Measurements from ENCODE around the gene ARHGAP26. TPM values are rescaled to one million over a fixed set of nuclear protein-coding genes. Genes with fewer than 3 reads are reported as not detected.

ARHGAP26 gene
- total and polyA plus RNA-seq, 7 experiments from 2014 or later: 10.5 to 123 (median 22.7) TPM

- DNase-seq (no peak), ATAC-seq (peak; percentile 44)
- Mint-ChIP-seq H3K27me3 (no peaks in the 10 kb centered on the region), H3K9me3 (no peaks in the 10 kb centered on the region), H3K4me1 (peaks cover 38 to 53% (median 44%) of the 10 kb centered on the region in 7 donors), H3K36me3 (peaks cover 0 to 2% (median 0%) of the 10 kb centered on the region in 5 donors), H3K4me3 (no peak overlapping the region), H3K27ac (peak overlapping the region in 2 of 9 donors; percentile 8 to 75)
- no peaks in the 10 kb centered on the region for H3K36me3 ChIP-seq (ENCODE audit: control insufficient read depth in 2 of 3, insufficient read depth in 3 of 3, low read length in 3 of 3)
- CTCF ChIA-PET: no interaction called here
- no peak overlapping the region for H3K27ac ChIP-seq (ENCODE audit: low read depth, low read length)
- peaks cover 35 to 41% of the 10 kb centered on the region in 2 donors for H3K4me1 ChIP-seq (ENCODE audit: control insufficient read depth in 2 of 2, insufficient read depth in 2 of 2, low read length in 2 of 2)
- POLR2A ChIA-PET: no interaction called here
- no peak overlapping the region for H3K4me3 ChIP-seq (ENCODE audit: low read length)
- no peaks in the 10 kb centered on the region for H3K9me3 ChIP-seq (ENCODE audit: control insufficient read depth in 2 of 3, low read length in 3 of 3)
- no peaks in the 10 kb centered on the region for H3K27me3 ChIP-seq (ENCODE audit: control insufficient read depth in 2 of 2, insufficient read depth in 2 of 2, low read length in 2 of 2)
- intact Hi-C loops (cut with micrococcal nuclease): no loop called here
These were observed 33.4 kb downstream of the ARHGAP26 start for GRCh38 chr5:142803428-142804125.

GRCh38 chr5:142805339-142805738 lies 35.2 kb downstream of the ARHGAP26 start:
- H3K27ac Mint-ChIP-seq: peak overlapping the region in 3 of 9 donors; percentile 69 to 91 (median 79)
- H3K4me3 Mint-ChIP-seq: no peak overlapping the region
- POLR2A ChIA-PET: interaction anchor here (0.6 kb wide), 1 partner anchor 1378 kb away, joined by 3 read pairs; no protein-coding TSS in a partner anchor
- peaks cover 0 to 2% (median 0%) of the 10 kb centered on the region in 5 donors for H3K36me3 Mint-ChIP-seq
- peaks cover 32 to 50% (median 41%) of the 10 kb centered on the region in 7 donors for H3K4me1 Mint-ChIP-seq
- CTCF ChIA-PET: no interaction called here
- DNase-seq (no peak), ATAC-seq (no peak)
- no peaks in the 10 kb centered on the region for H3K9me3 Mint-ChIP-seq
- H3K27me3 Mint-ChIP-seq: no peaks in the 10 kb centered on the region
- Histone ChIP-seq H3K4me3 (ENCODE audit: low read length) (no peak overlapping the region), H3K27ac (ENCODE audit: low read depth, low read length) (no peak overlapping the region), H3K9me3 (ENCODE audit: control insufficient read depth in 2 of 3, low read length in 3 of 3) (no peaks in the 10 kb centered on the region), H3K27me3 (ENCODE audit: control insufficient read depth in 2 of 2, insufficient read depth in 2 of 2, low read length in 2 of 2) (no peaks in the 10 kb centered on the region), H3K36me3 (ENCODE audit: control insufficient read depth in 2 of 3, insufficient read depth in 3 of 3, low read length in 3 of 3) (no peaks in the 10 kb centered on the region), H3K4me1 (ENCODE audit: control insufficient read depth in 2 of 2, insufficient read depth in 2 of 2, low read length in 2 of 2) (peaks cover 20 to 32% of the 10 kb centered on the region in 2 donors)
- intact Hi-C loops (cut with micrococcal nuclease): no loop called here

- no peak for DNase-seq
- POLR2A ChIA-PET: no interaction called here
- H3K4me3 Mint-ChIP-seq: no peak overlapping the region
- no peak overlapping the region for H3K27ac ChIP-seq (ENCODE audit: low read depth, low read length)
- H3K9me3 Mint-ChIP-seq: no peaks in the 10 kb centered on the region
- intact Hi-C loops (cut with micrococcal nuclease): no loop called here
- no peaks in the 10 kb centered on the region for H3K36me3 Mint-ChIP-seq
- peaks cover 22 to 43% (median 34%) of the 10 kb centered on the region in 7 donors for H3K4me1 Mint-ChIP-seq
- H3K4me1 ChIP-seq (ENCODE audit: control insufficient read depth in 2 of 2, insufficient read depth in 2 of 2, low read length in 2 of 2): peaks cover 5 to 19% of the 10 kb centered on the region in 2 donors
- no peak overlapping the region for H3K4me3 ChIP-seq (ENCODE audit: low read length)
- H3K27ac Mint-ChIP-seq: no peak overlapping the region
- CTCF ChIA-PET: no interaction called here
- no peaks in the 10 kb centered on the region for H3K36me3 ChIP-seq (ENCODE audit: control insufficient read depth in 2 of 3, insufficient read depth in 3 of 3, low read length in 3 of 3)
- no peaks in the 10 kb centered on the region for H3K27me3 ChIP-seq (ENCODE audit: control insufficient read depth in 2 of 2, insufficient read depth in 2 of 2, low read length in 2 of 2)
- ATAC-seq: no peak
- no peaks in the 10 kb centered on the region for H3K9me3 ChIP-seq (ENCODE audit: control insufficient read depth in 2 of 3, low read length in 3 of 3)
- H3K27me3 Mint-ChIP-seq: no peaks in the 10 kb centered on the region
These were observed 36.7 kb downstream of the ARHGAP26 start for GRCh38 chr5:142806841-142807267.

GRCh38 chr5:142807372-142807911 lies 37.3 kb downstream of the ARHGAP26 start:
- ChIA-PET POLR2A (no interaction called here), CTCF (no interaction called here)
- H3K4me3 Mint-ChIP-seq: no peak overlapping the region
- no peaks in the 10 kb centered on the region for H3K36me3 Mint-ChIP-seq
- Histone ChIP-seq H3K4me1 (ENCODE audit: control insufficient read depth in 2 of 2, insufficient read depth in 2 of 2, low read length in 2 of 2) (peaks cover 3 to 13% of the 10 kb centered on the region in 2 donors), H3K27me3 (ENCODE audit: control insufficient read depth in 2 of 2, insufficient read depth in 2 of 2, low read length in 2 of 2) (no peaks in the 10 kb centered on the region), H3K4me3 (ENCODE audit: low read length) (no peak overlapping the region), H3K36me3 (ENCODE audit: control insufficient read depth in 2 of 3, insufficient read depth in 3 of 3, low read length in 3 of 3) (no peaks in the 10 kb centered on the region), H3K27ac (ENCODE audit: low read depth, low read length) (no peak overlapping the region), H3K9me3 (ENCODE audit: control insufficient read depth in 2 of 3, low read length in 3 of 3) (no peaks in the 10 kb centered on the region)
- intact Hi-C loops (cut with micrococcal nuclease): no loop called here
- DNase-seq (no peak), ATAC-seq (peak; percentile 46)
- no peak overlapping the region for H3K27ac Mint-ChIP-seq
- no peaks in the 10 kb centered on the region for H3K27me3 Mint-ChIP-seq
- peaks cover 20 to 40% (median 32%) of the 10 kb centered on the region in 7 donors for H3K4me1 Mint-ChIP-seq
- no peaks in the 10 kb centered on the region for H3K9me3 Mint-ChIP-seq

- Mint-ChIP-seq H3K27ac (peak overlapping the region in 2 of 9 donors; percentile 23 to 77), H3K36me3 (peaks cover 0 to 6% (median 3%) of the 10 kb centered on the region in 5 donors), H3K4me3 (no peak overlapping the region), H3K9me3 (no peaks in the 10 kb centered on the region), H3K4me1 (peaks cover 24 to 42% (median 32%) of the 10 kb centered on the region in 7 donors), H3K27me3 (no peaks in the 10 kb centered on the region)
- peaks cover 3 to 9% of the 10 kb centered on the region in 2 donors for H3K4me1 ChIP-seq (ENCODE audit: control insufficient read depth in 2 of 2, insufficient read depth in 2 of 2, low read length in 2 of 2)
- H3K36me3 ChIP-seq (ENCODE audit: control insufficient read depth in 2 of 3, insufficient read depth in 3 of 3, low read length in 3 of 3): no peaks in the 10 kb centered on the region
- ChIA-PET CTCF (interaction anchor here (0.6 to 1.1 kb wide), 3 partner anchors 12 to 26 kb away, joined by 3 read pairs; no protein-coding TSS in a partner anchor), POLR2A (interaction anchor here (1.3 kb wide), 1 partner anchor 10 kb away, joined by 4 read pairs; no protein-coding TSS in a partner anchor)
- no peaks in the 10 kb centered on the region for H3K9me3 ChIP-seq (ENCODE audit: control insufficient read depth in 2 of 3, low read length in 3 of 3)
- no peak for DNase-seq
- intact Hi-C loops (cut with micrococcal nuclease): no loop called here
- no peak overlapping the region for H3K27ac ChIP-seq (ENCODE audit: low read depth, low read length)
- H3K4me3 ChIP-seq (ENCODE audit: low read length): no peak overlapping the region
- no peaks in the 10 kb centered on the region for H3K27me3 ChIP-seq (ENCODE audit: control insufficient read depth in 2 of 2, insufficient read depth in 2 of 2, low read length in 2 of 2)
- ATAC-seq: no peak
These were observed 38.9 kb downstream of the ARHGAP26 start for GRCh38 chr5:142808878-142809598.

- Histone ChIP-seq H3K27me3 (ENCODE audit: control insufficient read depth in 2 of 2, insufficient read depth in 2 of 2, low read length in 2 of 2) (no peaks in the 10 kb centered on the region), H3K36me3 (ENCODE audit: control insufficient read depth in 2 of 3, insufficient read depth in 3 of 3, low read length in 3 of 3) (no peaks in the 10 kb centered on the region), H3K9me3 (ENCODE audit: control insufficient read depth in 2 of 3, low read length in 3 of 3) (no peaks in the 10 kb centered on the region), H3K4me1 (ENCODE audit: control insufficient read depth in 2 of 2, insufficient read depth in 2 of 2, low read length in 2 of 2) (peaks cover 3 to 9% of the 10 kb centered on the region in 2 donors), H3K27ac (ENCODE audit: low read depth, low read length) (no peak overlapping the region), H3K4me3 (ENCODE audit: low read length) (no peak overlapping the region)
- peak overlapping the region in 2 of 9 donors; percentile 5 to 18 for H3K27ac Mint-ChIP-seq
- DNase-seq: no peak
- ChIA-PET CTCF (interaction anchor here (1.1 kb wide), 1 partner anchor 13 kb away, joined by 3 read pairs; no protein-coding TSS in a partner anchor), POLR2A (no interaction called here)
- H3K36me3 Mint-ChIP-seq: peaks cover 0 to 8% (median 4%) of the 10 kb centered on the region in 5 donors
- H3K9me3 Mint-ChIP-seq: no peaks in the 10 kb centered on the region
- intact Hi-C loops (cut with micrococcal nuclease): no loop called here
- peaks cover 24 to 46% (median 32%) of the 10 kb centered on the region in 7 donors for H3K4me1 Mint-ChIP-seq
- H3K4me3 Mint-ChIP-seq: no peak overlapping the region
- no peak for ATAC-seq
- H3K27me3 Mint-ChIP-seq: no peaks in the 10 kb centered on the region
These were observed 39.9 kb downstream of the ARHGAP26 start for GRCh38 chr5:142810081-142810480.

Measured in naive thymus-derived CD4-positive, alpha-beta T cell (primary cell).